ENCODE data around the gene TEX11.
"Not testable (repeated sequence)": the region's sequence is repeated elsewhere in the genome, so short reads cannot be mapped to it uniquely, and the experiment has no call there.

TEX11 gene

GRCh38 chrX:70577442-70577841, 331.1 kb downstream of the TEX11 start:
- no peak for DNase-seq (ENCODE audit: low read depth in 1 of 2, low spot score in 1 of 2)
- no peaks in the 10 kb centered on the region for H3K27me3 ChIP-seq (ENCODE audit: insufficient read depth, poor library complexity, severe bottlenecking)
- TF ChIP-seq REST (IDR thresholded peaks at IDR 0.05; ENCODE audit: insufficient replicate concordance, low read depth) (no peak), SPI1 (IDR thresholded peaks at IDR 0.05; ENCODE audit: borderline replicate concordance, low read depth) (no peak), CTCF (IDR thresholded peaks at IDR 0.05; ENCODE audit: insufficient read depth, low read length) (no peak), POLR2AphosphoS5 (IDR thresholded peaks at IDR 0.05; ENCODE audit: low read depth) (no peak), GABPA (IDR thresholded peaks at IDR 0.05; ENCODE audit: low read depth) (no peak)
- no peak overlapping the region for H3K27ac ChIP-seq (replicated peaks)
- H3K4me3 ChIP-seq (replicated peaks; ENCODE audit: insufficient read depth, low read length): no peak overlapping the region

GRCh38 chrX:70569922-70570576, 338.5 kb downstream of the TEX11 start:
- H3K4me3 ChIP-seq (replicated peaks; ENCODE audit: insufficient read depth, low read length); H3K27ac ChIP-seq (replicated peaks); H3K27me3 ChIP-seq (ENCODE audit: insufficient read depth, poor library complexity, severe bottlenecking); DNase-seq (ENCODE audit: low read depth in 1 of 2, low spot score in 1 of 2): not testable (repeated sequence)

- H3K4me3 ChIP-seq (replicated peaks; ENCODE audit: insufficient read depth, low read length): no peak overlapping the region
- no peaks in the 10 kb centered on the region for H3K27me3 ChIP-seq (ENCODE audit: insufficient read depth, poor library complexity, severe bottlenecking)
- no peak for DNase-seq (ENCODE audit: low read depth in 1 of 2, low spot score in 1 of 2)
- H3K27ac ChIP-seq (replicated peaks): no peak overlapping the region
- TF ChIP-seq REST (IDR thresholded peaks at IDR 0.05; ENCODE audit: insufficient replicate concordance, low read depth): no peak
- no peak for TF ChIP-seq SPI1 (IDR thresholded peaks at IDR 0.05; ENCODE audit: borderline replicate concordance, low read depth)
- TF ChIP-seq POLR2AphosphoS5 (IDR thresholded peaks at IDR 0.05; ENCODE audit: low read depth): no peak
- TF ChIP-seq CTCF (IDR thresholded peaks at IDR 0.05; ENCODE audit: insufficient read depth, low read length): no peak
- no peak for TF ChIP-seq GABPA (IDR thresholded peaks at IDR 0.05; ENCODE audit: low read depth)
Measured at GRCh38 chrX:70554948-70555347, 353.6 kb downstream of the TEX11 start.

GRCh38 chrX:70554523-70554922, 354.0 kb downstream of the TEX11 start:
- H3K27ac ChIP-seq (replicated peaks): no peak overlapping the region
- DNase-seq (ENCODE audit: low read depth in 1 of 2, low spot score in 1 of 2): no peak
- H3K27me3 ChIP-seq (ENCODE audit: insufficient read depth, poor library complexity, severe bottlenecking): no peaks in the 10 kb centered on the region
- no peak for TF ChIP-seq GABPA (IDR thresholded peaks at IDR 0.05; ENCODE audit: low read depth)
- no peak for TF ChIP-seq SPI1 (IDR thresholded peaks at IDR 0.05; ENCODE audit: borderline replicate concordance, low read depth)
- TF ChIP-seq POLR2AphosphoS5 (IDR thresholded peaks at IDR 0.05; ENCODE audit: low read depth): no peak
- TF ChIP-seq CTCF (IDR thresholded peaks at IDR 0.05; ENCODE audit: insufficient read depth, low read length): no peak
- TF ChIP-seq REST (IDR thresholded peaks at IDR 0.05; ENCODE audit: insufficient replicate concordance, low read depth): no peak
- H3K4me3 ChIP-seq (replicated peaks; ENCODE audit: insufficient read depth, low read length): no peak overlapping the region

Measured in HL-60 (cell line).